ENCODE data around the gene TAGAP.

- TF ChIP-seq POLR2AphosphoS5 (IDR thresholded peaks at IDR 0.05; ENCODE audit: low read depth, low read length): no peak
- TF ChIP-seq REST (IDR thresholded peaks at IDR 0.05; ENCODE audit: insufficient read depth in 1 of 2, low read depth in 2 of 2, low read length in 1 of 2): no peak
- TF ChIP-seq, protein P1, sequence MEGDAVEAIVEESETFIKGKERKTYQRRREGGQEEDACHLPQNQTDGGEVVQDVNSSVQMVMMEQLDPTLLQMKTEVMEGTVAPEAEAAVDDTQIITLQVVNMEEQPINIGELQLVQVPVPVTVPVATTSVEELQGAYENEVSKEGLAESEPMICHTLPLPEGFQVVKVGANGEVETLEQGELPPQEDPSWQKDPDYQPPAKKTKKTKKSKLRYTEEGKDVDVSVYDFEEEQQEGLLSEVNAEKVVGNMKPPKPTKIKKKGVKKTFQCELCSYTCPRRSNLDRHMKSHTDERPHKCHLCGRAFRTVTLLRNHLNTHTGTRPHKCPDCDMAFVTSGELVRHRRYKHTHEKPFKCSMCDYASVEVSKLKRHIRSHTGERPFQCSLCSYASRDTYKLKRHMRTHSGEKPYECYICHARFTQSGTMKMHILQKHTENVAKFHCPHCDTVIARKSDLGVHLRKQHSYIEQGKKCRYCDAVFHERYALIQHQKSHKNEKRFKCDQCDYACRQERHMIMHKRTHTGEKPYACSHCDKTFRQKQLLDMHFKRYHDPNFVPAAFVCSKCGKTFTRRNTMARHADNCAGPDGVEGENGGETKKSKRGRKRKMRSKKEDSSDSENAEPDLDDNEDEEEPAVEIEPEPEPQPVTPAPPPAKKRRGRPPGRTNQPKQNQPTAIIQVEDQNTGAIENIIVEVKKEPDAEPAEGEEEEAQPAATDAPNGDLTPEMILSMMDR (IDR thresholded peaks at IDR 0.05): no peak
- TF ChIP-seq SIN3A (IDR thresholded peaks at IDR 0.05; ENCODE audit: borderline replicate concordance, insufficient read depth, low read depth, low read length): no peak
Measured at GRCh38 chr6:159077123-159077522, 32.3 kb upstream of the TAGAP start.
